RWPE1 (cell line): Measurements from ENCODE around the gene SCN8A.
"Not testable (repeated sequence)": the region's sequence is repeated elsewhere in the genome, so short reads cannot be mapped to it uniquely, and the experiment has no call there.

ENCODE experiments used
- CTCF ChIA-PET: fragments of 350-600 bp; sonication (Branson Sonifier 250); formaldehyde crosslinking; extraction: SDS; loops from one replicate; lab custom pipeline; 2021; lab: Yijun Ruan, JAX
- POLR2A ChIA-PET: fragments of 400-600 bp; formaldehyde crosslinking; extraction: SDS; loops from one replicate; lab custom pipeline; 2020; ENCODE audit warnings: antibody characterized with exemption; ENCODE audit not compliant: low non-redundant PET; lab: Yijun Ruan, JAX
- DNase-seq: peaks from one replicate; pipeline ENCODE4 v3.0.0; 2012; ENCODE audit warnings: low spot score
- H3K27ac ChIP-seq: fragments of 450-650 bp; 2 replicates; pipeline ENCODE4 v1.5.1; 2017
- TF ChIP-seq, protein P1 (sequence below): fragments of 450-650 bp; conservative IDR thresholded peaks from 2 replicates; pipeline ENCODE4 v1.5.1; 2017; ENCODE audit warnings: low read depth, mild to moderate bottlenecking

Gene SCN8A

GRCh38 chr12:51639361-51639760 lies 48.3 kb downstream of the SCN8A start:
- POLR2A ChIA-PET = no interaction called here
- no peak for DNase-seq
- H3K27ac ChIP-seq = no peak overlapping the region
- TF ChIP-seq, protein P1, sequence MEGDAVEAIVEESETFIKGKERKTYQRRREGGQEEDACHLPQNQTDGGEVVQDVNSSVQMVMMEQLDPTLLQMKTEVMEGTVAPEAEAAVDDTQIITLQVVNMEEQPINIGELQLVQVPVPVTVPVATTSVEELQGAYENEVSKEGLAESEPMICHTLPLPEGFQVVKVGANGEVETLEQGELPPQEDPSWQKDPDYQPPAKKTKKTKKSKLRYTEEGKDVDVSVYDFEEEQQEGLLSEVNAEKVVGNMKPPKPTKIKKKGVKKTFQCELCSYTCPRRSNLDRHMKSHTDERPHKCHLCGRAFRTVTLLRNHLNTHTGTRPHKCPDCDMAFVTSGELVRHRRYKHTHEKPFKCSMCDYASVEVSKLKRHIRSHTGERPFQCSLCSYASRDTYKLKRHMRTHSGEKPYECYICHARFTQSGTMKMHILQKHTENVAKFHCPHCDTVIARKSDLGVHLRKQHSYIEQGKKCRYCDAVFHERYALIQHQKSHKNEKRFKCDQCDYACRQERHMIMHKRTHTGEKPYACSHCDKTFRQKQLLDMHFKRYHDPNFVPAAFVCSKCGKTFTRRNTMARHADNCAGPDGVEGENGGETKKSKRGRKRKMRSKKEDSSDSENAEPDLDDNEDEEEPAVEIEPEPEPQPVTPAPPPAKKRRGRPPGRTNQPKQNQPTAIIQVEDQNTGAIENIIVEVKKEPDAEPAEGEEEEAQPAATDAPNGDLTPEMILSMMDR = no peak
- CTCF ChIA-PET = interaction anchor here (0.7 kb wide), 1 partner anchor 675 kb away, joined by 5 read pairs; no protein-coding TSS in a partner anchor

GRCh38 chr12:51642286-51642685 lies 51.3 kb downstream of the SCN8A start:
- POLR2A ChIA-PET = no interaction called here
- CTCF ChIA-PET = no interaction called here
- TF ChIP-seq, protein P1 = no peak
- DNase-seq = no peak
- H3K27ac ChIP-seq = no peak overlapping the region

DNA sequence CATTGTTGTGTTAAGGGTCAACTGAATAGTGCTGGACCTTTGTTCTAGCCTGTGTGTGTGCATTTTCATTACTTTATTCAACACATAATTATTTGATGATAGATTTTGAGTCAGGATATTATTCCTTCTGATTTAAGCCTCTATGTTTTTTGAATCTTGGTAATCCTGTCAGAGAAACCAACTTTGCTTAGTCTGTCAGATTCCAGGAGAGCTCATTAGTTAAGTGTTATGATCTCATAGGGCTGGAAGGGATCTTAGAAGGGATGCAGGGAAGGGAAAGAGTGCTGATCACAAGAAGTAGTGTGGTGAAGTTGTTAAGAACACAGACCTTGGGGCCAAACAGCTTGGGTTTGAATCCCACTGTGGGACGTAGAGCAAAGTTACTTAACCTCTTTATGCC lies 52.9 kb downstream of the SCN8A start:
- no peak for DNase-seq
- CTCF ChIA-PET = no interaction called here
- no peak overlapping the region for H3K27ac ChIP-seq
- POLR2A ChIA-PET = no interaction called here
- TF ChIP-seq, protein P1 = no peak

DNA sequence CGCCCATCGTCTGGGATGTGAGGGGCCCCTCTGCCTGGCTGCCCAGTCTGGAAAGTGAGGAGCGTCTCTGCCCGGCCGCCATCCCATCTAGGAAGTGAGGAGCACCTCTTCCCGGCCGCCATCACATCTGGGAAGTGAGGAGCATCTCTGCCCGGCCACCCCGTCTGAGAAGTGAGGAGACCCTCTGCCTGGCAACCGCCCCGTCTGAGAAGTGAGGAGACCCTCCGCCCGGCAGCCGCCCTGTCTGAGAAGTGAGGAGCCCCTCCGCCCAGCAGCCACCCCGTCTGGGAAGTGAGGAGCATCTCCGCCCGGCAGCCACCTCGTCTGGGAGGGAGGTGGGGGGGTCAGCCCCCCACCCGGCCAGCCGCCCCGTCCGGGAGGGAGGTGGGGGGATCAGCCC lies 53.7 kb downstream of the SCN8A start:
- H3K27ac ChIP-seq, DNase-seq, CTCF ChIA-PET, POLR2A ChIA-PET: not testable (repeated sequence)

- TF ChIP-seq, protein P1 = no peak
- ChIA-PET POLR2A (no interaction called here), CTCF (no interaction called here)
- DNase-seq = no peak
- no peak overlapping the region for H3K27ac ChIP-seq
Observed at GRCh38 chr12:51645961-51646360, 54.9 kb downstream of the SCN8A start.

GRCh38 chr12:51647647-51648046 lies 56.6 kb downstream of the SCN8A start:
- no peak for DNase-seq
- TF ChIP-seq, protein P1 = no peak
- ChIA-PET POLR2A (no interaction called here), CTCF (interaction anchor here (0.6 kb wide), 1 partner anchor 40 kb away, joined by 3 read pairs; no protein-coding TSS in a partner anchor)
- H3K27ac ChIP-seq = no peak overlapping the region

DNA sequence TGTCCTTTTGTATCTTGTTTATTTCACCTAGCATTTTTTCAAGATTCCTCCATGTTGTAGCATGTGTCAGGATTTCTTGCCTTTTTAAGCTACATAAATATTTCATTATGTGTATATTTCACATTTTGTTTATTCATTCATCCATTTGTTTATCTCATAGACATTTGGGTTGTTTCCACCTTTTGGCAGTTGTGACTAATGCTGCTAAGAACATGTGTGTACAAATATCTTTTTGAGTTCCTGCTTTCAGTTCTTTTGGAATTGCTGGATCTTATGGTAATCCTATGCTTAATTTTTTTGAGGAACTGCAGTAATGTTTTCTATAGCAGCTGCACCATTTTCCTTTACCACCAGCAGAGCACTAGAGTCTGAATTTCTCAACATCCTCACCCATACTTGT lies 62.4 kb downstream of the SCN8A start:
- CTCF ChIA-PET = interaction anchor here (0.7 kb wide), 1 partner anchor 205 kb away, joined by 4 read pairs; no protein-coding TSS in a partner anchor
- no peak for DNase-seq
- H3K27ac ChIP-seq = no peak overlapping the region
- POLR2A ChIA-PET = no interaction called here
- TF ChIP-seq, protein P1 = no peak
